Measurements from ENCODE around the gene IFT25.

DNA sequence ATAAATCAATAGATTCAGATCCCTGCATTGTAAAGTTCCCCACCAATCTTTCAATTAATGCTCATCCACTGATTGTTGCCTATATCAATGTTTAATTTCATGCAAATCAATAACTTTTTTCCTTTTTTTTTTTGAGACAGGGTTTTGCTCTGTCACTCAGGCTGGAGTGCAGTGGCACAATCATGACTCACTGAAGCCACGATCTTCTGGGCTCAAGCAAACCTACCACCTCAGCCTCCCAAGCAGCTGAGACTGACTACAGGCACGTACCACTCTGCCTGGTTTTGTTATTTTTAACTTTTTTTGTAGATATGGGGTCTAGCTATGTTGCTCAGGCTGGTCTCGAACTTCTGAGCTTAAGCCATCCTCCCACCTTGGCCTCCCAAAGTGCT, 25.8 kb downstream of the IFT25 start:
- TF ChIP-seq EZH2phosphoT487 (IDR thresholded peaks at IDR 0.05; ENCODE audit: unreplicated experiment) (no peak), EZH2 (IDR thresholded peaks at IDR 0.05; ENCODE audit: low read depth, unreplicated experiment) (no peak), CREB1 (CRISPR knock-in tag; IDR thresholded peaks at IDR 0.05; ENCODE audit: low read depth) (no peak), POLR2AphosphoS5 (IDR thresholded peaks at IDR 0.05; ENCODE audit: low read depth) (no peak), ZNF114 (CRISPR knock-in tag; IDR thresholded peaks at IDR 0.05) (no peak), JUNB (IDR thresholded peaks at IDR 0.05; ENCODE audit: unreplicated experiment) (no peak), STAT1 (IDR thresholded peaks at IDR 0.05; ENCODE audit: unreplicated experiment) (no peak), NANOG (IDR thresholded peaks at IDR 0.05; ENCODE audit: borderline replicate concordance) (no peak), ZNF331 (CRISPR knock-in tag; IDR thresholded peaks at IDR 0.05; ENCODE audit: low read depth) (no peak)
- TF ChIP-seq, protein P1, sequence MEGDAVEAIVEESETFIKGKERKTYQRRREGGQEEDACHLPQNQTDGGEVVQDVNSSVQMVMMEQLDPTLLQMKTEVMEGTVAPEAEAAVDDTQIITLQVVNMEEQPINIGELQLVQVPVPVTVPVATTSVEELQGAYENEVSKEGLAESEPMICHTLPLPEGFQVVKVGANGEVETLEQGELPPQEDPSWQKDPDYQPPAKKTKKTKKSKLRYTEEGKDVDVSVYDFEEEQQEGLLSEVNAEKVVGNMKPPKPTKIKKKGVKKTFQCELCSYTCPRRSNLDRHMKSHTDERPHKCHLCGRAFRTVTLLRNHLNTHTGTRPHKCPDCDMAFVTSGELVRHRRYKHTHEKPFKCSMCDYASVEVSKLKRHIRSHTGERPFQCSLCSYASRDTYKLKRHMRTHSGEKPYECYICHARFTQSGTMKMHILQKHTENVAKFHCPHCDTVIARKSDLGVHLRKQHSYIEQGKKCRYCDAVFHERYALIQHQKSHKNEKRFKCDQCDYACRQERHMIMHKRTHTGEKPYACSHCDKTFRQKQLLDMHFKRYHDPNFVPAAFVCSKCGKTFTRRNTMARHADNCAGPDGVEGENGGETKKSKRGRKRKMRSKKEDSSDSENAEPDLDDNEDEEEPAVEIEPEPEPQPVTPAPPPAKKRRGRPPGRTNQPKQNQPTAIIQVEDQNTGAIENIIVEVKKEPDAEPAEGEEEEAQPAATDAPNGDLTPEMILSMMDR (conservative IDR thresholded peaks at IDR 0.05; ENCODE audit: low read depth in 2 of 2), result no peak
- TF ChIP-seq, protein P2, sequence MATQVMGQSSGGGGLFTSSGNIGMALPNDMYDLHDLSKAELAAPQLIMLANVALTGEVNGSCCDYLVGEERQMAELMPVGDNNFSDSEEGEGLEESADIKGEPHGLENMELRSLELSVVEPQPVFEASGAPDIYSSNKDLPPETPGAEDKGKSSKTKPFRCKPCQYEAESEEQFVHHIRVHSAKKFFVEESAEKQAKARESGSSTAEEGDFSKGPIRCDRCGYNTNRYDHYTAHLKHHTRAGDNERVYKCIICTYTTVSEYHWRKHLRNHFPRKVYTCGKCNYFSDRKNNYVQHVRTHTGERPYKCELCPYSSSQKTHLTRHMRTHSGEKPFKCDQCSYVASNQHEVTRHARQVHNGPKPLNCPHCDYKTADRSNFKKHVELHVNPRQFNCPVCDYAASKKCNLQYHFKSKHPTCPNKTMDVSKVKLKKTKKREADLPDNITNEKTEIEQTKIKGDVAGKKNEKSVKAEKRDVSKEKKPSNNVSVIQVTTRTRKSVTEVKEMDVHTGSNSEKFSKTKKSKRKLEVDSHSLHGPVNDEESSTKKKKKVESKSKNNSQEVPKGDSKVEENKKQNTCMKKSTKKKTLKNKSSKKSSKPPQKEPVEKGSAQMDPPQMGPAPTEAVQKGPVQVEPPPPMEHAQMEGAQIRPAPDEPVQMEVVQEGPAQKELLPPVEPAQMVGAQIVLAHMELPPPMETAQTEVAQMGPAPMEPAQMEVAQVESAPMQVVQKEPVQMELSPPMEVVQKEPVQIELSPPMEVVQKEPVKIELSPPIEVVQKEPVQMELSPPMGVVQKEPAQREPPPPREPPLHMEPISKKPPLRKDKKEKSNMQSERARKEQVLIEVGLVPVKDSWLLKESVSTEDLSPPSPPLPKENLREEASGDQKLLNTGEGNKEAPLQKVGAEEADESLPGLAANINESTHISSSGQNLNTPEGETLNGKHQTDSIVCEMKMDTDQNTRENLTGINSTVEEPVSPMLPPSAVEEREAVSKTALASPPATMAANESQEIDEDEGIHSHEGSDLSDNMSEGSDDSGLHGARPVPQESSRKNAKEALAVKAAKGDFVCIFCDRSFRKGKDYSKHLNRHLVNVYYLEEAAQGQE (IDR thresholded peaks at IDR 0.05; ENCODE audit: unreplicated experiment), result no peak
- TF ChIP-seq, protein P3, sequence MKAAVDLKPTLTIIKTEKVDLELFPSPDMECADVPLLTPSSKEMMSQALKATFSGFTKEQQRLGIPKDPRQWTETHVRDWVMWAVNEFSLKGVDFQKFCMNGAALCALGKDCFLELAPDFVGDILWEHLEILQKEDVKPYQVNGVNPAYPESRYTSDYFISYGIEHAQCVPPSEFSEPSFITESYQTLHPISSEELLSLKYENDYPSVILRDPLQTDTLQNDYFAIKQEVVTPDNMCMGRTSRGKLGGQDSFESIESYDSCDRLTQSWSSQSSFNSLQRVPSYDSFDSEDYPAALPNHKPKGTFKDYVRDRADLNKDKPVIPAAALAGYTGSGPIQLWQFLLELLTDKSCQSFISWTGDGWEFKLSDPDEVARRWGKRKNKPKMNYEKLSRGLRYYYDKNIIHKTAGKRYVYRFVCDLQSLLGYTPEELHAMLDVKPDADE (IDR thresholded peaks at IDR 0.05), result no peak

Measured in GM23338 (cell line).